HCT116 (cell line): ENCODE results near the gene KIAA1328. TPM values are rescaled to one million over a fixed set of nuclear protein-coding genes. Genes with fewer than 3 reads are reported as not detected.

ENCODE experiments used
- ATAC-seq: fragments of 200-7000 bp; cut with Tn5 transposase; 2 replicates; pipeline ENCODE4 v1.9.1; 2020; ENCODE audit warnings: mild to moderate bottlenecking, moderate library complexity
- BruUV-seq: library from RNA; stranded (reverse); fragments of 400-500 nt; replicated peaks from 2 replicates; lab custom pipeline; 2021; lab: Mats Ljungman, UMichigan
- CTCF ChIA-PET: fragments of 300-600 bp; sonication (Branson Sonifier 250); formaldehyde crosslinking; loops from one replicate; lab custom pipeline; 2021; ENCODE audit warnings: antibody characterized with exemption; lab: Charles Lee
- POLR2A ChIA-PET: fragments of 300-600, 350-600 bp; sonication (Branson Sonifier 250); formaldehyde crosslinking; loops from one replicate; lab custom pipeline; 2021; ENCODE audit warnings: antibody characterized with exemption; lab: Charles Lee
- RAD21 ChIA-PET, 2 experiments: fragments of 300-600 bp; sonication (Branson Sonifier 250); formaldehyde crosslinking; loops; one replicate each; lab custom pipeline; 2023; ENCODE audit warnings: low total read pairs in 2 of 2; ENCODE audit not compliant: uncharacterized antibody in 2 of 2, unreplicated experiment in 2 of 2, low non-redundant PET in 1 of 2; lab: Charles Lee
- DNase-seq: peaks from one replicate; pipeline ENCODE4 v3.0.0-alpha.2; 2010; ENCODE audit warnings: low read depth, low spot score
- H2AFZ ChIP-seq: fragments of 200-600 bp; shearing (Covaris generic), sonication (generic); 2 replicates; pipeline ENCODE4 v1.6.1; 2017; ENCODE audit warnings: low read depth, mixed run types, mixed read lengths, antibody characterized with exemption, low read length; ENCODE audit not compliant: poor library complexity, severe bottlenecking
- H3K27ac ChIP-seq: 2 replicates; pipeline ENCODE4 v1.5.1; 2012; ENCODE audit warnings: low read depth, low read length
- H3K27me3 ChIP-seq: fragments of 200-600 bp; sonication (generic); 2 replicates; pipeline ENCODE4 v1.6.1; 2016; ENCODE audit warnings: mixed run types, low read length, mixed read lengths; ENCODE audit not compliant: insufficient read depth
- H3K36me3 ChIP-seq, 2 experiments: fragments of 200-500 bp in 1 of 2; fragments of 200-600 bp in 1 of 2; sonication (Bioruptor generic) in 1 of 2; sonication (generic) in 1 of 2; 2 replicates each; pipeline versions ENCODE4 v1.5.1 to v1.6.1; 2014 to 2016; ENCODE audit warnings: low read length in 2 of 2, inconsistent platforms in 1 of 2, mixed read lengths in 1 of 2, mixed run types in 1 of 2; ENCODE audit not compliant: insufficient read depth in 2 of 2, control insufficient read depth in 1 of 2
- H3K4me1 ChIP-seq, 2 experiments: fragments of 200-600 bp in 1 of 2; sonication (generic) in 1 of 2; 2 replicates each; pipeline versions ENCODE4 v1.5.1 to v1.6.1; 2012 to 2017; ENCODE audit warnings: low read length in 2 of 2, inconsistent platforms in 1 of 2, mild to moderate bottlenecking in 1 of 2, mixed read lengths in 1 of 2, mixed run types in 1 of 2, moderate library complexity in 1 of 2; ENCODE audit not compliant: insufficient read depth in 2 of 2, control insufficient read depth in 1 of 2
- H3K4me2 ChIP-seq: fragments of 200-600 bp; sonication (generic); 2 replicates; pipeline ENCODE4 v1.6.1; 2017; ENCODE audit warnings: mixed run types, low read length, mixed read lengths
- H3K4me3 ChIP-seq, 2 experiments: fragments of 200-600 bp in 1 of 2; sonication (generic) in 1 of 2; replicated peaks in 1 of 2; 2 replicates each; pipeline ENCODE4 v1.5.1; 2011 to 2016; ENCODE audit warnings: low read length in 2 of 2, control low read depth in 1 of 2, low read depth in 1 of 2, mild to moderate bottlenecking in 1 of 2, mixed read lengths in 1 of 2, mixed run types in 1 of 2
- H3K79me2 ChIP-seq: fragments of 200-600 bp; sonication (generic); 2 replicates; pipeline ENCODE4 v1.6.1; 2017; ENCODE audit warnings: mild to moderate bottlenecking, mixed run types, low read length, moderate library complexity, mixed read lengths; ENCODE audit not compliant: insufficient read depth
- H3K9ac ChIP-seq: fragments of 200-600 bp; sonication (generic); 2 replicates; pipeline ENCODE4 v1.6.1; 2016; ENCODE audit warnings: low read length, mixed read lengths
- H3K9me2 ChIP-seq: fragments of 200-600 bp; sonication (generic), shearing (Covaris generic); 2 replicates; pipeline ENCODE4 v1.6.1; 2017; ENCODE audit warnings: mixed run types, mild to moderate bottlenecking, moderate library complexity; ENCODE audit not compliant: insufficient read depth
- H3K9me3 ChIP-seq, 2 experiments: fragments of 200-500 bp in 1 of 2; fragments of 200-600 bp in 1 of 2; sonication (Bioruptor generic) in 1 of 2; sonication (generic) in 1 of 2; 2 replicates each; pipeline ENCODE4 v1.6.1; 2014 to 2017; ENCODE audit warnings: low read length in 2 of 2, mixed read lengths in 2 of 2, inconsistent platforms in 1 of 2, low read depth in 1 of 2, mild to moderate bottlenecking in 1 of 2, mixed run types in 1 of 2, moderate library complexity in 1 of 2; ENCODE audit not compliant: control insufficient read depth in 1 of 2, insufficient read depth in 1 of 2
- H4K20me1 ChIP-seq: fragments of 200-600 bp; sonication (generic), shearing (Covaris generic); 2 replicates; pipeline ENCODE4 v1.6.1; 2017; ENCODE audit warnings: mixed run types, mild to moderate bottlenecking, moderate library complexity; ENCODE audit not compliant: insufficient read depth
- ATF3 ChIP-seq: IDR thresholded peaks from 2 replicates; pipeline ENCODE4 v1.6.1; 2012
- CBX3 ChIP-seq: IDR thresholded peaks from 2 replicates; pipeline ENCODE4 v1.6.1; 2012; ENCODE audit warnings: low read depth
- CEBPB ChIP-seq: IDR thresholded peaks from 2 replicates; pipeline ENCODE4 v1.6.1; 2012; ENCODE audit warnings: low read depth
- EGR1 ChIP-seq: IDR thresholded peaks from 2 replicates; pipeline ENCODE4 v1.6.1; 2012; ENCODE audit warnings: low read depth
- ELF1 ChIP-seq: IDR thresholded peaks from 2 replicates; pipeline ENCODE4 v1.6.1; 2012; ENCODE audit warnings: low read depth, borderline replicate concordance
- EZH2phosphoT487 ChIP-seq: fragments of 200-600 bp; IDR thresholded peaks from 2 replicates; pipeline ENCODE4 v1.6.1; 2018; ENCODE audit warnings: antibody characterized with exemption, borderline replicate concordance
- FOSL1 ChIP-seq: IDR thresholded peaks from 2 replicates; pipeline ENCODE4 v1.6.1; 2012; ENCODE audit warnings: low read depth
- JUND ChIP-seq: IDR thresholded peaks from 2 replicates; pipeline ENCODE4 v1.6.1; 2012
- POLR2AphosphoS5 ChIP-seq: IDR thresholded peaks from 2 replicates; pipeline ENCODE4 v1.6.1; 2011; ENCODE audit warnings: mild to moderate bottlenecking, low read depth, low read length, moderate library complexity
- RAD21 ChIP-seq: IDR thresholded peaks from 2 replicates; pipeline ENCODE4 v1.6.1; 2012; ENCODE audit warnings: low read depth, mild to moderate bottlenecking
- SRF ChIP-seq: IDR thresholded peaks from 2 replicates; pipeline ENCODE4 v1.6.1; 2012; ENCODE audit warnings: low read depth
- TCF7L2 ChIP-seq: IDR thresholded peaks from 2 replicates; pipeline ENCODE4 v1.7.0; 2011; ENCODE audit warnings: borderline replicate concordance, inconsistent platforms; ENCODE audit not compliant: insufficient read depth, insufficient read length; ENCODE audit errors: extremely low read depth
- YY1 ChIP-seq: IDR thresholded peaks from 2 replicates; pipeline ENCODE4 v1.6.1; 2011; ENCODE audit warnings: low read length, low read depth, moderate library complexity, mild to moderate bottlenecking; ENCODE audit not compliant: insufficient replicate concordance; ENCODE audit errors: extremely low read depth
- ZFX ChIP-seq: fragments of 450-650 bp; IDR thresholded peaks from 2 replicates; pipeline ENCODE4 v1.6.1; 2017
- ZNF274 ChIP-seq: fragments of 200-500 bp; sonication (Bioruptor generic); IDR thresholded peaks from 2 replicates; pipeline ENCODE4 v1.6.1; 2014; ENCODE audit warnings: mild to moderate bottlenecking, low read depth, low read length, inconsistent platforms
- intact Hi-C: fragments of 100-400 bp; cut with micrococcal nuclease; formaldehyde crosslinking; loops from 2 replicates; pipeline ENCODE4 v1.10.0; 2022
- total RNA-seq: library from RNA; stranded (reverse); gene quantifications from one replicate; pipeline ENCODE4 v1.2.1, GENCODE V29; 2021; ENCODE audit not compliant: unreplicated experiment
- TF ChIP-seq, protein P1 (sequence below): IDR thresholded peaks from 2 replicates; pipeline ENCODE4 v1.6.1; 2011; ENCODE audit warnings: mild to moderate bottlenecking, low read length, moderate library complexity; ENCODE audit not compliant: insufficient replicate concordance; ENCODE audit errors: extremely low read depth
- TF ChIP-seq, protein P2 (sequence below), 3 experiments: fragments of 200-600 bp in 1 of 3; sonication (generic) in 1 of 3; IDR thresholded peaks in 2 of 3; conservative IDR thresholded peaks in 1 of 3; 2 replicates each; pipeline ENCODE4 v1.5.1; 2012 to 2017; ENCODE audit warnings: low read depth in 2 of 3, low read length in 2 of 3, antibody characterized with exemption in 1 of 3, borderline replicate concordance in 1 of 3, control low read depth in 1 of 3, mild to moderate bottlenecking in 1 of 3, mixed read lengths in 1 of 3, mixed run types in 1 of 3, moderate library complexity in 1 of 3; ENCODE audit not compliant: insufficient read depth in 1 of 3

The KIAA1328 gene
- total RNA-seq, 1 experiment from 2014 or later = 5.2 TPM

GRCh38 chr18:37249895-37250618 is 421.1 kb downstream of the KIAA1328 start:
- BruUV-seq = no TSS peak
- no peak for TF ChIP-seq CEBPB
- no peak for TF ChIP-seq FOSL1
- no peak for TF ChIP-seq ATF3
- no peak for TF ChIP-seq RAD21
- no peak for TF ChIP-seq YY1
- no peak for TF ChIP-seq JUND
- TF ChIP-seq EGR1 = no peak
- no peak for TF ChIP-seq ZFX
- TF ChIP-seq POLR2AphosphoS5 = no peak
- no peak for TF ChIP-seq ZNF274
- TF ChIP-seq, protein P1, sequence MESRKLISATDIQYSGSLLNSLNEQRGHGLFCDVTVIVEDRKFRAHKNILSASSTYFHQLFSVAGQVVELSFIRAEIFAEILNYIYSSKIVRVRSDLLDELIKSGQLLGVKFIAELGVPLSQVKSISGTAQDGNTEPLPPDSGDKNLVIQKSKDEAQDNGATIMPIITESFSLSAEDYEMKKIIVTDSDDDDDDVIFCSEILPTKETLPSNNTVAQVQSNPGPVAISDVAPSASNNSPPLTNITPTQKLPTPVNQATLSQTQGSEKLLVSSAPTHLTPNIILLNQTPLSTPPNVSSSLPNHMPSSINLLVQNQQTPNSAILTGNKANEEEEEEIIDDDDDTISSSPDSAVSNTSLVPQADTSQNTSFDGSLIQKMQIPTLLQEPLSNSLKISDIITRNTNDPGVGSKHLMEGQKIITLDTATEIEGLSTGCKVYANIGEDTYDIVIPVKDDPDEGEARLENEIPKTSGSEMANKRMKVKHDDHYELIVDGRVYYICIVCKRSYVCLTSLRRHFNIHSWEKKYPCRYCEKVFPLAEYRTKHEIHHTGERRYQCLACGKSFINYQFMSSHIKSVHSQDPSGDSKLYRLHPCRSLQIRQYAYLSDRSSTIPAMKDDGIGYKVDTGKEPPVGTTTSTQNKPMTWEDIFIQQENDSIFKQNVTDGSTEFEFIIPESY = no peak
- no peak for TF ChIP-seq SRF
- TF ChIP-seq, protein P2, sequence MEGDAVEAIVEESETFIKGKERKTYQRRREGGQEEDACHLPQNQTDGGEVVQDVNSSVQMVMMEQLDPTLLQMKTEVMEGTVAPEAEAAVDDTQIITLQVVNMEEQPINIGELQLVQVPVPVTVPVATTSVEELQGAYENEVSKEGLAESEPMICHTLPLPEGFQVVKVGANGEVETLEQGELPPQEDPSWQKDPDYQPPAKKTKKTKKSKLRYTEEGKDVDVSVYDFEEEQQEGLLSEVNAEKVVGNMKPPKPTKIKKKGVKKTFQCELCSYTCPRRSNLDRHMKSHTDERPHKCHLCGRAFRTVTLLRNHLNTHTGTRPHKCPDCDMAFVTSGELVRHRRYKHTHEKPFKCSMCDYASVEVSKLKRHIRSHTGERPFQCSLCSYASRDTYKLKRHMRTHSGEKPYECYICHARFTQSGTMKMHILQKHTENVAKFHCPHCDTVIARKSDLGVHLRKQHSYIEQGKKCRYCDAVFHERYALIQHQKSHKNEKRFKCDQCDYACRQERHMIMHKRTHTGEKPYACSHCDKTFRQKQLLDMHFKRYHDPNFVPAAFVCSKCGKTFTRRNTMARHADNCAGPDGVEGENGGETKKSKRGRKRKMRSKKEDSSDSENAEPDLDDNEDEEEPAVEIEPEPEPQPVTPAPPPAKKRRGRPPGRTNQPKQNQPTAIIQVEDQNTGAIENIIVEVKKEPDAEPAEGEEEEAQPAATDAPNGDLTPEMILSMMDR (IDR thresholded peaks at IDR 0.05 in 2 of 3, conservative IDR thresholded peaks at IDR 0.05 in 1 of 3; ENCODE audit: borderline replicate concordance in 1 of 3, insufficient read depth in 1 of 3, low read depth in 2 of 3, low read length in 2 of 3) = no peak
- no peak for TF ChIP-seq EZH2phosphoT487
- TF ChIP-seq TCF7L2 = no peak
- TF ChIP-seq ELF1 = no peak
- no peak for TF ChIP-seq CBX3
- no peak overlapping the region for H3K9ac ChIP-seq
- DNase-seq (no peak), ATAC-seq (no peak)
- no peaks in the 10 kb centered on the region for H4K20me1 ChIP-seq
- ChIA-PET CTCF (no interaction called here), RAD21 (no interaction called here), POLR2A (no interaction called here)
- no peak overlapping the region for H3K4me2 ChIP-seq
- no peak overlapping the region for H3K27ac ChIP-seq
- no peak overlapping the region for H3K4me3 ChIP-seq
- no peaks in the 10 kb centered on the region for H3K79me2 ChIP-seq
- no peaks in the 10 kb centered on the region; a peak in 1 of 4 replicates for H3K4me1 ChIP-seq
- H2AFZ ChIP-seq = no peak overlapping the region
- H3K9me2 ChIP-seq = no peaks in the 10 kb centered on the region
- no peaks in the 10 kb centered on the region for H3K27me3 ChIP-seq
- intact Hi-C loops = no loop called here
- no peaks in the 10 kb centered on the region for H3K36me3 ChIP-seq
- H3K9me3 ChIP-seq = no peaks in the 10 kb centered on the region
